ENCODE measurements around the gene NUBPL.

- TF ChIP-seq CTCF (conservative IDR thresholded peaks at IDR 0.05 in 1 of 2, IDR thresholded peaks at IDR 0.05 in 1 of 2; ENCODE audit: extremely low read depth in 1 of 2, insufficient read depth in 1 of 2, low read depth in 1 of 2, low read length in 2 of 2) (no peak), EZH2 (IDR thresholded peaks at IDR 0.05; ENCODE audit: borderline replicate concordance, low read length) (no peak)
Measured at GRCh38 chr14:31792726-31793125, 231.5 kb downstream of the NUBPL start.

All from mammary epithelial cell (primary cell).